HL-60 (cell line): ENCODE measurements around the gene ZNF280D.

Experiments used
- DNase-seq, 2 experiments: peaks; one replicate each; pipeline ENCODE4 v3.0.0-alpha.2; 2010 to 2020; ENCODE audit warnings: low read depth in 1 of 2, low spot score in 1 of 2
- H3K27ac ChIP-seq: fragments of 250-450 bp; sonication (Bioruptor Pico); replicated peaks from 2 replicates; pipeline ENCODE4 v1.5.1; 2020; ENCODE audit warnings: mild to moderate bottlenecking, moderate library complexity
- H3K27me3 ChIP-seq: fragments of 250-450 bp; sonication (Bioruptor Pico); 2 replicates; pipeline ENCODE4 v1.5.1; 2021; ENCODE audit warnings: mild to moderate bottlenecking, moderate library complexity; ENCODE audit not compliant: insufficient read depth, poor library complexity, severe bottlenecking
- H3K4me3 ChIP-seq: replicated peaks from 2 replicates; pipeline ENCODE4 v1.5.1; 2011; ENCODE audit warnings: mild to moderate bottlenecking, control low read depth, low read length; ENCODE audit not compliant: insufficient read depth
- CTCF ChIP-seq: IDR thresholded peaks from one replicate; pipeline ENCODE4 v1.5.1; 2011; ENCODE audit warnings: low read length, control low read depth, inconsistent platforms; ENCODE audit not compliant: insufficient read depth
- GABPA ChIP-seq: IDR thresholded peaks from 2 replicates; pipeline ENCODE4 v1.6.1; 2012; ENCODE audit warnings: low read depth
- POLR2AphosphoS5 ChIP-seq: IDR thresholded peaks from 2 replicates; pipeline ENCODE4 v1.6.1; 2012; ENCODE audit warnings: low read depth
- REST ChIP-seq: IDR thresholded peaks from 2 replicates; pipeline ENCODE4 v1.6.1; 2012; ENCODE audit warnings: low read depth; ENCODE audit not compliant: insufficient replicate concordance
- SPI1 ChIP-seq: IDR thresholded peaks from 2 replicates; pipeline ENCODE4 v1.6.1; 2012; ENCODE audit warnings: low read depth, mild to moderate bottlenecking, borderline replicate concordance

ZNF280D gene

GRCh38 chr15:56674857-56675256 lies 58.5 kb downstream of the ZNF280D start:
- TF ChIP-seq SPI1 (no peak), CTCF (no peak), GABPA (no peak), REST (no peak), POLR2AphosphoS5 (no peak)
- Histone ChIP-seq H3K27ac (no peak overlapping the region), H3K27me3 (no peaks in the 10 kb centered on the region), H3K4me3 (no peak overlapping the region)
- DNase-seq, result no peak

GRCh38 chr15:56672721-56673120 lies 60.6 kb downstream of the ZNF280D start:
- TF ChIP-seq CTCF (no peak), REST (no peak), SPI1 (no peak), GABPA (no peak), POLR2AphosphoS5 (no peak)
- Histone ChIP-seq H3K27ac (no peak overlapping the region), H3K27me3 (no peaks in the 10 kb centered on the region), H3K4me3 (no peak overlapping the region)
- DNase-seq, result no peak

GRCh38 chr15:56667517-56667916 lies 65.8 kb downstream of the ZNF280D start:
- Histone ChIP-seq H3K4me3 (no peak overlapping the region), H3K27ac (no peak overlapping the region), H3K27me3 (no peaks in the 10 kb centered on the region)
- DNase-seq, result peak; percentile 25 to 81
- no peak for TF ChIP-seq CTCF
- no peak for TF ChIP-seq POLR2AphosphoS5
- TF ChIP-seq SPI1, result peak; percentile 80; the same call in 1 of the 2 replicates
- TF ChIP-seq REST, result no peak
- no peak for TF ChIP-seq GABPA
